ENCODE measurements around the gene NEK7.

- TF ChIP-seq, protein P1, sequence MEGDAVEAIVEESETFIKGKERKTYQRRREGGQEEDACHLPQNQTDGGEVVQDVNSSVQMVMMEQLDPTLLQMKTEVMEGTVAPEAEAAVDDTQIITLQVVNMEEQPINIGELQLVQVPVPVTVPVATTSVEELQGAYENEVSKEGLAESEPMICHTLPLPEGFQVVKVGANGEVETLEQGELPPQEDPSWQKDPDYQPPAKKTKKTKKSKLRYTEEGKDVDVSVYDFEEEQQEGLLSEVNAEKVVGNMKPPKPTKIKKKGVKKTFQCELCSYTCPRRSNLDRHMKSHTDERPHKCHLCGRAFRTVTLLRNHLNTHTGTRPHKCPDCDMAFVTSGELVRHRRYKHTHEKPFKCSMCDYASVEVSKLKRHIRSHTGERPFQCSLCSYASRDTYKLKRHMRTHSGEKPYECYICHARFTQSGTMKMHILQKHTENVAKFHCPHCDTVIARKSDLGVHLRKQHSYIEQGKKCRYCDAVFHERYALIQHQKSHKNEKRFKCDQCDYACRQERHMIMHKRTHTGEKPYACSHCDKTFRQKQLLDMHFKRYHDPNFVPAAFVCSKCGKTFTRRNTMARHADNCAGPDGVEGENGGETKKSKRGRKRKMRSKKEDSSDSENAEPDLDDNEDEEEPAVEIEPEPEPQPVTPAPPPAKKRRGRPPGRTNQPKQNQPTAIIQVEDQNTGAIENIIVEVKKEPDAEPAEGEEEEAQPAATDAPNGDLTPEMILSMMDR (IDR thresholded peaks at IDR 0.05), result no peak
- TF ChIP-seq EZH2 (IDR thresholded peaks at IDR 0.05) (no peak), EZH2phosphoT487 (IDR thresholded peaks at IDR 0.05) (no peak)
Observed at GRCh38 chr1:198203434-198203833, 46.6 kb downstream of the NEK7 start.
